ENCODE measurements around the gene GSKIP.
"Not testable (repeated sequence)": the region's sequence is repeated elsewhere in the genome, so short reads cannot be mapped to it uniquely, and the experiment has no call there.

GSKIP gene, protein sequence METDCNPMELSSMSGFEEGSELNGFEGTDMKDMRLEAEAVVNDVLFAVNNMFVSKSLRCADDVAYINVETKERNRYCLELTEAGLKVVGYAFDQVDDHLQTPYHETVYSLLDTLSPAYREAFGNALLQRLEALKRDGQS

DNA sequence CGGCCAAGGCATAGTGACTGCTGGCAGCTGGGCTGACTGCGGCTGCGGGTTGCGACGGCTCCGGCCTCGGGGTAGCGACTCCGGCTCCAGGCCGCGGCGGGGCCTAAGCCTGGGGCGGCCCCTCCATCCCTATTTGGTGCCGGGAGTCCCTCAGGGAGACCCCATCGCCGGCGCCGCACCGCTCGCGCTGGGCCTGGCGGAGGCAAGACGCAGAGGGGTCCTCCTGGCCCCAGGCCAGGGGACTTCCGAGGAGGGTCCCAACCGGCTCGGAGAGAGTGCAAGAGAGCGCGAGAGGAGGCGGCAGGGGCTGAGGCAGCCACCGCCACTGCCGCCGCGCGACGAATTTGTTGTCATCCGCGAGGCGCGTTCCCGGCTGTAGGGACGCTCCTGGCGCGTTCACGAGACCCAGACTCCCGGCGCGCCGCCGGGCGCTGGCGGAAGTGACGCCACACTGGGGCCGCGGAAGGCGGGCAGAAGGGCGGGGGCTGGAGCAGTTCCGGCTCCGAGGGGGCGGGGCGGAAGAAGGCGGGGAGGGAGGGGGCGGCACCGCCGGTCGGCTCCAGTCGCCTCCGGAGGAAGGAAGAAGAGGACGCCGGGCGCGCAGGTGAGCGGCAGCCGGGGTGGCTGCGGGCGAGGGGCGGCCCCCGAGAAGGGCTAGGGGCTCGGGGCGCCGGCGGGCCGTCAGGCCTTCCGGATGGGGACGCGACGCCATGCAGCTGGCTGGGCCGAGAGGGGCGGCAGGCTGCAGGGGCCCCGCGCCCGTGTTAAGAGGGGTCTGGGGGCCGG is at the start of gene GSKIP, which contains the start of gene ATG2B:
Gene GSKIP (plus strand): TSS at position 562 of the 786 bp plus-strand sequence. CDS start 18,722 bp downstream, outside the sequence.
Gene ATG2B (minus strand): TSS at position 377 of the 786 bp plus-strand sequence. CDS start 365 bp downstream, at position 12.
- DNase-seq (ENCODE audit: low spot score) = peak; percentile 97

DNA sequence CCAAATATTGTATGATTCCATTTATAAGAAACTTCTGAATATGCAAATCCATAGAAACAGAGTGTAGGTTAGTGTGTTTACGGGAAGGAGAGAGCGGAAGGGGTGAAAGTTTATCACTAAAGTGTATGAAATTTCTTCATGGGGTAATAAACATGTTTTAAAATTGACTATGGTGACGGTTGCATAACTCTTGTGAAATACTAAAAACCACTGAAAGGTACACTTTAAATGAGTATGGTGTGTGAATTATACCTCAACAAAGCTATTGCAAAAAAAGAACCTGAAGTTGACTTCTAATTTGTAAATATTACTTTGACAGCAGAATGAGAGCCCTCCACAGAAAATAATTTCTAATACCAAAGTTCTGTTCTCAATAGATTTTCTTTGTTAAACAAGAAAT is 47.2 kb upstream of the GSKIP start:
- no peak for DNase-seq (ENCODE audit: low spot score)

DNA sequence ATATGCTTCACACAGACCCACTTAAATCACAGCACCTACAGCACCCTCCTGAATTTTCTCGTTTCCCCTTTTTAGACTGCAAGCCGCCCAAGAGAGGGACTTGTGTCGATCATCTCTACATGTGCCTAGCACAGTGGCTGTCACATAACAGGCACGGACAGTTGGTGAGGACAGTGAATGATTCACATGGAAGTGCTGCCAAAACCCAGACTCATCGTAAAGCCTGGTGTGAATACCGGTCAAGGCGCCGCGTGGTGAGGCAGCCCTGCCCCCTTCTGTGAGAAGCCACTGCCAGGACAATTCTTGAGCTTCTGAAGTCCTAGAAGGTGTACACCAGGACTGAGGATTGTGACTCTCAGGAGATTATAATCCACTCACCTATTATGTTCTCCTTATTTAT is 44.5 kb upstream of the GSKIP start:
- DNase-seq (ENCODE audit: low spot score) = no peak

DNA sequence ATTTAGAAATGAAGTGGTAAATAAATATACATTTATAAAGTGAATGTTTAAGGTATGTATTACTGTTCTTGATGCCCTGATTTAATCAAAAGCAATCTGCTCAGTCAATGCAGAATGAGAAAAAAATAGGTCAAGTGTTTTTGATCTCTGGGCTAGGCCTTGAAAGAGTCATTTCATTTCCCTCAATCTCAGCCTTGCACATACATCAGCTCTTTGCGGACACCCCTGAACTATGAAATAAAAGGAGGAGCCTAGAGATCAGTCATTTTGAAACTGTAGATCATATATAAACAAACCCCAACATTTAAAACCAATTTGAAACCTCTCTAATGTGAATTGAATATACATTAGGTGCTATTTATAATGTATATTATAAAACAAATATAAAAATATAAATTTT is 42.7 kb upstream of the GSKIP start:
- no peak for DNase-seq (ENCODE audit: low spot score)

DNA sequence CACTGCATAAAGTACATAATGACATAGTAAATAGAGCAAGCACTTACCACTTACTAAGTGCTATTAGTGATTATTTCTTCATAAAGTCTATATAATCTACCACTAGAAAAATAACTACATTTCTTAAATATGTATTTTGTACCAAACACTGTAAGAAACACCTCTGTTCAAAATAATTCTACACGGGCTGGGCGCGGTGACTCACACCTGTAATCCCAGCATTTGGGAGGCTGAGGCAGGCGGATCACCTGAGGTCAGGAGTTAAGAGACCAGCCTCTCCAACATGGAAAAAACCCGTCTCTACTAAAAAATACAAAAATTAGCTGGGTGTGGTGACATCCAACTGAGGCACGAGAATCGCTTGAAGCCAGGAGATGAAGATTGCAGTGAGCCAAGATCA is 39.1 kb upstream of the GSKIP start:
- no peak for DNase-seq (ENCODE audit: low spot score)

DNA sequence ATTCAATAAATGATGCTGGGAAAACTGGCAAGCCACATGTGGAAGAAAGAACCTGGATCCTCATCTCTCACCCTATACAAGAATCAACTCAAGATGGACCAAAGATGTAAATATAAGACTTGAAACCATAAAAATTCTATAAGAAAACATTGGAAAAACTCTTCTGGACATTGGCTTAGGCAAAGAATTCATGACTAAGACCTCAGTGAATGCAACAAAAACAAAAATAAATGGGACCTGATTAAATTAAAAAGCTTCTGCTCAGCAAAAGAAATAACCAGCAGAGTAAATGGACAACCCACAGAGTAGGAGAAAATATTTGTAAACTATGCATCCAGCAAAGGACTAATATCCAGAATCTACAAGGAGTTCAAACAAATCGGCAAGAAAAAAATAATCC is 24.8 kb upstream of the GSKIP start:
- DNase-seq (ENCODE audit: low spot score) = no peak

DNA sequence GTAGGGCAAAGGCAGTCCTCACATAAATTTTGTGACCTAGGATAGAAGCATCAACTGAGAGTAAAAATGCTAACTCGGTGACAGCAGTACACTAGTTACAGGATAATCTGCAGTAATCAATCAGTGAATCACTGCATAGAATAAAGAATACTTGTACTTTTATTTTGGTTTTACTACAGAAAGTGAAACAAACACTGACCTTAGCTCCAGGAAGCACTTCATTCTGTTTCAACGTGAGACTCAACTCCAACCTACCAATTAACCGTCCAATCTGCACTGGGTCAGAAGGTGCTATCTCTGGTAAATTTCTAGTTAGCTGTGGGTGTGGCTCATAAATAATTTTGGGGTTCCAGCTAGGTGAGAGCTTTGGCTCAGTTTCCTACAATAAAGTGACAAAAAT is 22.0 kb upstream of the GSKIP start:
- DNase-seq (ENCODE audit: low spot score) = no peak

DNA sequence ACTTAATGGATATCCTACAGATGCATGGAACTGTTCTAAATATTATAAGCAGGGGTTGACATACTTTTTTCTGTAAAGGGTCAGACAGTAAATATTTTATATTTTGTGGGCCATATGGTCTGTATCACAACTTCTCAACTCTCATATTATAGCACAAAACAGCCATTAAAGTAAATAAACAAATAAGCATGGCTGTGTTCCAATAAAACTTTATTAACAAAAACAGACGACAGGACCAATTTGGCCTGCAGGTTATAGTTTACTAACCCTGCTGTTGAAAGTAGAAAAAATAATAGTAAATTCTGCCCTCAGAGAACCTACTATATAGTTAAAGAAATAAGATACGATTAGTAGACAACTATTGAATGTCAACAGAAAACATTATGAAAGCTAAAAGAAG is 17.7 kb upstream of the GSKIP start:
- DNase-seq (ENCODE audit: low spot score) = no peak

DNA sequence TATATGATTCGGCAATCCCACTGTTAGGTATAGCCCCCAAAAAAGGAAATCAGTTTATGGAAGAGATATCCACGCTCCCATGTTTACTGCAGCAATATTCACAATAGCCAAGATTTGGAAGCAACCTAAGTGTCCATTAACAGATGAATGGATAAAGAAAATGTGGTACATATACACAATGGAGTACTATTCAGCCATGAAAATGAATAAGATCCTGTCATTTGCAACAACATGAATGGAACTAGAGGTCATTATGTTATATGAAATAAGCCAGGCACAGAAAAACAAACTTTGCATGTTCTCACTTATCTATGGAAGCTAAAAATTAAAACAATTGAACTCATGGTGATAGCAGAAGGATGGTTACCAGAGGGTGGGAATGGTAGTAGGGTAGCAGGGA is 15.4 kb upstream of the GSKIP start:
- DNase-seq (ENCODE audit: low spot score) = not testable (repeated sequence)

DNA sequence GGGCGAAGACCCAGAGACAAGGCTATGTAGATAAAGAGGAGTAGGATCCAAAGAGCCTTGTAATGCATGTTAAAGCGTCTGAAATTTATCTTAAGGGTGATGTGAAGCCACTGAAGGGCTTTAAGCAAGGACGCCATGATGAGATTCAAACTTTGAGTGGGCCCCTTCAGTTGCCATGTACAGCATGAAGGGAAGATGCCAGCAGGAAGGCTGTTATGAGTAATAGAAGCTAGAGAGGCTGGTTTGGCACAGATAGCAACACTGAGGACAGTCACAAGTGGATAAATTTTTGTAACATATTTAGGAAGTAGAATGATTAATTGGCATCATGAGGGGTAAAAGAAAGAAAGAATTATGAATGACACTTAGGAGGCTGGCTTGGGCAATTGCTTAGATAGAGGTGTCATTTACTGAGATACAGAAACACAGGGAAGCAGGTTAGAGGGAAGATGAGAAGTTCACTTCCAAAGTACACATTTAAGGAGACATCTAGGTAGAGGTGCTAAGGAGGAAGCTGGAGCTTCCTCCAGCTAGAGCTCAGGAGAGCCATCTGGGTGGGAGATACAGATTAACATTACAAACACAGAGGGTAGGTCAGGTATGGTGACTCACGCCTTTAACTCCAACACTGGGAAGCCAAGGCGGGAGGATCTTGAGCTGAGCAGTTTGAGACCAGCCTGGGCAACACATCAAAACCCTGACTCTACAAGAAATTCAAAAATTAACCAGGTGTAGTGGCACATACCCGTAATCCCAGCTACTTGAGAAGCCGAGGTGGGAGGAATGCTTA is 13.8 kb upstream of the GSKIP start:
- no peak for DNase-seq (ENCODE audit: low spot score)

DNA sequence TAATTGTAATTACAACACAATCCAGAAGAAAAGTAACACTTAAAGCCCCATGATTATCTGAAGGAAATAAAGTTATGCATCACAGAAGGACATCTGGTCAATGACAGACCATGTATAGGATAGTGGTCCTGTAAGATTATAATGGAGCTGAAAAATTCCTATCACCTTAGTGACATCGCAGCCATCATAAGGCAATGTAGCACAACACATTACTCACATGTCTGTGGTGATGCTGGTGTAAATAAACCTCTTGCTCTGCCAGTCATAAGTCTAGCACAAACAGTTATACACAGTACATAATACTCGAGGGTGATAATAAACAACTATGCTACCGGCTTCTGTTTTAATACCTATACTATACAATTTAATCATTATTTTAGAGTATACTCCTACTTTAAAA is 11.3 kb upstream of the GSKIP start:
- DNase-seq (ENCODE audit: low spot score) = no peak

DNA sequence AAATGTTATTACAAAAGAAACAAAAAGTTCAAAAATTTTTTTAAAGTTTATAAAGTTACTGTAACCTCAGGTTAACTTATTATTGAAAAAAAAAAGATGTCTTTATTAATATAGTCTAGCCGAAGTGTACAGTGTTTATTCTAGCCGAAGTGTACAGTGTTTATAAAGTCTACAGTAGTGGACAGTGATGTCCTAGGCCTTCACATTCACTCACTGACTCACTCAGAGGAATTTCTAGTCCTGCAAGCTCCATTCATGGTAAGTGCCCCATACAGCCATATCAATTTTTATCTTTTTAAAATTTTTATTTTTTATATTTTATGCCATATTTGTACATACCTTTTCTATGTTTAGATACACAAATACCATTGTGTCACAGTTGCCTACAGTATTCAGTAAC is 10.6 kb upstream of the GSKIP start:
- no peak for DNase-seq (ENCODE audit: low spot score)

DNA sequence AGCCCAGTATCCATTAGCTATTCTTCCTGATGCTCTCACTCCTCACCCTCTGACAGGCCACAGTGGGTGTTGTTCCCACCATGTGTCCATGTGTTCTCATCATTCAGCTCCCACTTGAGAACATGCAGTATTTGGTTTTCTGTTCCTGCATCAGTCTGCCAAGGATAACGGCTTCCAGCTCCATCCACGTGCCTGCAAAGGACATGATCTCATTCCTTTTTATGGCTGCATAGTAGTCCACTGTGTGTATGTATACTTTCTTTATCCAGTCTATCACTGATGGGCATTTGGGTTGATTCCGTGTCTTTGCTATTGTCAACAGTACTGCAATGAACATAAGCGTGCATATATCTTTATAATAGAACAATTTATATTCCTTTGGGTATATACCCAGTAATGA is 9.1 kb upstream of the GSKIP start:
- DNase-seq (ENCODE audit: low spot score) = no peak

DNA sequence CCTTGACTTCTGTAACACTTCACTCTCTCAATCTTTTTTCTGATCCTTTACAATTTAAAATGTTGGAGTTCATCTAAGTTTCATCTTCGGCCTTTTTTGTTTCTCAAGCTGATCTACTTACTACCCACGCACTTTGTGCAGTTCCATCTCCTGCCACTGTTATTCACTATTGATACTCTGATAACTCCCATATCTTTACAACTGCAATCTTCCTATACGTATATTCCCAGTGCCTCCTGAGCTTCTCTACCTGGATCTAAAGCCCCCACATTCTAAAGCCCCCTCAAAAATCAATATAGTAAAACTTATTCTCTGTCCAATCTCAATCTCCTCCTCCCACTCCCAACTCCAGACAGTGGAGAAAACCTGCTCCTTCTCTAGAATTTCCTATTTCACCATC is 6.1 kb upstream of the GSKIP start:
- DNase-seq (ENCODE audit: low spot score) = no peak

DNA sequence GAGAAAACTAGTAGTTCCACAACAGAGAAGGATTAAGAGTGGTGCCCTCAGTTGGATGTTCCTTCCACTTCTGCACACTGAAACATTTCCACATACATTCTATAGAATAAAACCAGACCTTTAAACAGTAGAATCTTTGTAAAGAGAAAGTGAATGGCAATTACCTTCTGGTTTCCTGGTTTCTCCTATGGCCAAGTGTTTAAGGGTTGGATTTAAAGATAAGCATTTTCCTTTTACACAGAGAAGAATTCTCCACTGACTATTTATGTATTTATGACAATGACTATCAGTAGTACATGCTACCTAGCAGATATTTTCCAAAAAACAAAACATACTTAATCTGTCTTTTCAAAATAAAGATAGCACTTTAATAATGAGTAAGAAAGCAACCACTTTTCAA is 3.4 kb upstream of the GSKIP start:
- DNase-seq (ENCODE audit: low spot score) = no peak

DNA sequence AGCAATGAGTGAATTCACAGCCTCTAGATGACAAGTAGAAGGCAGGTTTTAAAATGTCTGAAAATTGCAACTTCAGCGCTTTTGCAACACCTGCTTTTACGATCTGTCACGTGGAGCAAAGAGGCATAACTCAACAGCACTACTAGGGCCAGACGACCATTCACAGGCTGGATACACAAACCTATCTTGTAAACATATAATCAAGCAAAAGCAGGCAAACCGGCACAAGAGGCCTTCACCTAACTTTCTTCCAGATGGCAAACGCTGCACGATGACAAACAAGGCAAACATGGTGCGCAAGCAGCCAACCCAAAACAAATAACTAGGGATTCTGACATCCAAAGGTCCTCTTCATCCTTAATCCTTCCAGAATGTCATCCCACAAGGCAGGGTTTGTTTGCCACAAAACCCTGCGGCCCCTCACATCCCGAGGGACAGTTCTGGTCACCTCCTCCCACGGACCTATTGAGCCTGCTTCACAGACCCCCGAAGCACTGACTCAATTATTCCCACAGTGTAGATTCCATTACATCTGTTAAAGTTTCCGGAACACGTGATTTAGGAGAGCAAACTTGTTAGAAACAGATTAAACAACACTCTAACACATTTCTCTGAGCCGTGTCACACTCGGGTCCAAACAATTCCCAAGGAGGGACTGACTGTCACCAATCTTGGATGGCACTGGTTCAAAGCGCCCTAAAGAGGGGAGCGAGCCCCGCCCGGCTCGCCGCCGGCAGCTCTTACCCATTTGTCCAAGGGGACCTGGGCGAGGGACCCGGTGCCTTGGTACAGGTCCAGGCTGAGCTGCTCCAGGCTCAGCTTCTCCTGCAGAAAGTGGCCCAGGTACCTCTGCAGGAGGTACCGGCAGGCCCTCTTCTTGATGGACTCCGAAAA is 1.0 kb upstream of the GSKIP start:
- no peak for DNase-seq (ENCODE audit: low spot score)

DNA sequence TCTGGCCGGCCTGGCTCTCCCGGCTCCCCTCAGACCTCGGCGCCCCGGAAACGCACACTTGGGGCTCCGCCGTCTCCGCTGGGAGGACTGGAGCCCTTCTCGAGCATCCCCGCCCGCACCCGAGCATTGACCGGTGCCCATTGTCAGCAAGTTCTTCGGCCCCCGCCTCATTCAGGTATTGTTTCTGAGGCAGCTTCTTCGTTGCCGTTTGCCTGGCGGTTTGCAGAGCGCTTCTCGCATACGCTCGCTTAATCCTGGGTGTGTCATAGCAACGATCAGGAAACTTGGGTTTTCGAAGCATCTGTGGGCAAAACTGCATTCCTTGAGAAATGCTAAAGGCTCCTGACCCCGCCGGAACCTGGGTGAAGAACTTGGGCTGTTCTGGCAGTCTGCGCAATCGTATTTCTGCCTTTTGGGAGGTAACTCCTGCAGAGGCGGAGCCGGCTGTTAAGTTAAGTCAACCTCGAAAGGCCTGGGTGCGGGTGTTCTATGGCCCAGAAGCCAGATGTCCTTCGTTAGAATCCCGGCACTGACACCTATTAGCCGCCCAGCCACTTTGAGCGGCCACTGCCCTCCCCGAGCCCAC is 518 bp downstream of the GSKIP start:
- DNase-seq (ENCODE audit: low spot score) = no peak

DNA sequence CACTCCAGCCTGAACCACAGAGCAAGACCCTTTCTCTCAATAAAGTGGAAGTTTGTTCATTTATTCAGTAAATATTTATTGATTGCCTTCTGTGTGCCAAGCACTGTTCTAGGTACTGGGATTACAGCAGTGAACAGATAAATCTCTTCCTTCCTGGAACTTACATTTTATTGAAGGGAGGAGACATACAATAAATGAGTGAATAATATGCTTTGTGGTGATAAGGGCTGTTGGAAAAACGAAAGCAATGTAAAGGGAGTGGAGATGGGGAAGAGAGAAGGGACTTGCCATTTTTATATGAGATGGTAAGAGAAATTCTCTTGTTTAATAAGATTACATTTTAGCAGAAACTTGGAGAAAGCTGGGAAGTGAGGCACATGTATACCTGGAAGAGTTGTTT is 1.6 kb downstream of the GSKIP start:
- DNase-seq (ENCODE audit: low spot score) = no peak

DNA sequence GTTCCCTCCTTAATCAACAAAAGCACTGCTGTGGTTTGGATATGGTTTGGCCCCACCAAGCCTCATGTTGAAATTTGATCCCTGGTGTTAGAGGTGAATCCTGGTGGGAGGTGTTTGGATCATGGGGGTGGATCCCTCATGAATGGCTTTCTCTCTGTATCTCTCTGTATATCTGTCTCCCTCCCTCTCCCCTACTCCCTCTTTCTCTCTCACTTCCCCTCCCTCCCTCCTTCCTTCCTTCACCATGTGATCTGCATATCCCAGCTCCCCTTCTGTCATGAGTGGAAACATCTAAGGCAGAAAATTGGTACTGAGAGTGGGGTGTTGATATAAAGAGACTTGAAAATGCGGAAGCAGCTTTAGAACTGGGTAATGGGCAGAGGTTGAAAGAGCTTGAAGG is 5.2 kb downstream of the GSKIP start:
- DNase-seq (ENCODE audit: low spot score) = no peak

DNA sequence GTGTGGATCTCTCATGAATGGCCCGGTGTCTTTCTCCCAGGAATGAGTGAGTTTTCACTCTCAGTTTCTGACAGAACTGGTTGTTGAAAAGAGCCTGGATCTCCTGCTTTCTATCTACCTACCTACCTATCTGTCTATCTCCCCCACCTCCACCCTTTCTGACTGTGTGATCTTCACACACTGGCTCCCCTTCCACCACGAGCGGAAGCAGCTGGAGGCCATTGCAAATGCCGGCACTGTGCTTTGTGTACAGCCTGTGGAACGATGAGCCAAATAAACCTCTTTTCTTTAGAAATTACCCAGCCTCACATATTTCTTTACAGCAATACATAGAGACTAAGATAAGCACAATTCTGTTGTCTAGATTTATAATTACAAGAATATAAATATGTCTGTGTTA is 7.2 kb downstream of the GSKIP start:
- DNase-seq (ENCODE audit: low spot score) = no peak

DNA sequence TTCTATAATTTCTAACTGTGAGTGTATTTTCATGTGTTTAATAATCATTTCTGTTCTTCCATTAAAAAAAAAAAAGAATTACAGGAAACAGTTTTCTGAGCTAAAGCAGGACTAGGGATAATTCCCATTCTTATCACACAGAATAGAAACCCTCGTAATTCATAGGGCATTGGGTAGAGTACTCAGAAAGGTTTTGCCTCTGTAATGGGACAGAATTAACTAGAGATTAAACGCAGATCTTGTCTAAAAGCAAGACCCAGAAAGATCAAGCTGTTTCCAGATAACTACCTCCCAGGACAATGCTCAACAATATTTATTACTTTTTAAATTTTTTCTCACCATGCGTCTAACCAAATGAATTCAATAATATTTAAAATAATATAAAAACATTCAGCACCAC is 10.2 kb downstream of the GSKIP start:
- no peak for DNase-seq (ENCODE audit: low spot score)

DNA sequence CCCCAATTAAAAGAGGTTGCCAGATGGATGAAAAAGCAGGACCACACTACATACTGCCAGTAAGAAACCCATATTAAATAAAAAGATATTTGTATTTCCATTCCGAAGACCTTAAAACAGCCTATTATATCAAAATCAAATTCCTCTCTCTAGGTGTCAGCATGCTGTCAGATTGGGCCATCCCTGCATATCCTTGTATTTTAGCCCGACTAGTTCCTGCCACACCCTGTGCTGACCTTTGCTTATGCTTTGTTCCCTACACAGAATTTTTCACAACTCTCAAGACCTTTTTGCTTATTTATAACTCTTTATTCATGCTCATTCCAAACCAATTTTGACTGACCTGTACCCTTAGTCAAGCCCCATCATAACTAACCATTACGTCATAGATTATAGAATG is 12.8 kb downstream of the GSKIP start:
- no peak for DNase-seq (ENCODE audit: low spot score)

Measured in ecto neural progenitor cell (in vitro differentiated cells).